Spleen (tissue), 13 donors: ENCODE results near the gene FOXM1. TPM values are rescaled to one million over a fixed set of nuclear protein-coding genes. Genes with fewer than 3 reads are reported as not detected.

Experiments
- DNase-seq: peaks from one replicate; pipeline ENCODE4 v3.0.0-alpha.2; 2020
- H3K27ac ChIP-seq, 8 donors: fragments of 200-600 bp; sonication (generic) in 7 of 8; 1 replicate in 4 of 8; 2 replicates in 4 of 8; pipeline versions ENCODE4 v1.5.0 to v1.8.0; 2016 to 2021; ENCODE audit warnings: inconsistent platforms in 4 of 8, mild to moderate bottlenecking in 4 of 8, moderate library complexity in 1 of 8
- H3K27me3 ChIP-seq, 7 donors: fragments of 200-600 bp; sonication (generic) in 6 of 7; replicated peaks in 1 of 7; 1 replicate in 4 of 7; 2 replicates in 3 of 7; pipeline versions ENCODE4 v1.5.0 to v1.8.0; 2016 to 2021; ENCODE audit warnings: inconsistent platforms in 3 of 7, mild to moderate bottlenecking in 1 of 7
- H3K36me3 ChIP-seq, 6 donors: fragments of 200-600 bp; sonication (generic) in 5 of 6; 1 replicate in 4 of 6; 2 replicates in 2 of 6; pipeline versions ENCODE4 v1.5.0 to v1.8.0; 2016 to 2021; ENCODE audit warnings: inconsistent platforms in 2 of 6
- H3K4me1 ChIP-seq, 6 donors: fragments of 200-600 bp; sonication (generic) in 5 of 6; 1 replicate in 3 of 6; 2 replicates in 3 of 6; pipeline versions ENCODE4 v1.5.0 to v1.8.0; 2016 to 2021; ENCODE audit warnings: inconsistent platforms in 3 of 6
- H3K4me3 ChIP-seq, 8 donors: fragments of 200-600 bp; sonication (generic) in 7 of 8; 1 replicate in 4 of 8; 2 replicates in 4 of 8; pipeline versions ENCODE4 v1.5.0 to v1.8.0; 2016 to 2021; ENCODE audit warnings: inconsistent platforms in 4 of 8, mild to moderate bottlenecking in 4 of 8, moderate library complexity in 2 of 8
- H3K9me3 ChIP-seq, 8 donors: fragments of 200-600 bp; sonication (generic) in 7 of 8; 1 replicate in 4 of 8; 2 replicates in 4 of 8; pipeline versions ENCODE4 v1.5.0 to v1.8.0; 2016 to 2021; ENCODE audit warnings: inconsistent platforms in 4 of 8
- CTCF ChIP-seq, 11 experiments: fragments of 200-600 bp in 7 of 11; fragments of 450-650 bp in 4 of 11; sonication (generic) in 4 of 11; IDR thresholded peaks in 8 of 11; conservative IDR thresholded peaks in 3 of 11; 1 replicate in 7 of 11; 2 replicates in 4 of 11; pipeline versions ENCODE4 v1.4.0 to v1.8.0; 2016 to 2021; ENCODE audit warnings: antibody characterized with exemption in 11 of 11, inconsistent platforms in 4 of 11, mild to moderate bottlenecking in 1 of 11
- POLR2A ChIP-seq, 3 donors: fragments of 450-650 bp; IDR thresholded peaks; one replicate each; pipeline ENCODE4 v1.5.1; 2017; ENCODE audit warnings: antibody characterized with exemption in 3 of 3, mild to moderate bottlenecking in 1 of 3
- POLR2AphosphoS5 ChIP-seq, 3 donors: sonication (generic); formaldehyde crosslinking; IDR thresholded peaks; one replicate each; pipeline ENCODE4 v1.5.1; 2017; ENCODE audit warnings: antibody characterized with exemption in 3 of 3
- WGBS, 5 donors: extraction: QIAGEN DNeasy Blood & Tissue Kit in 3 of 5; methylation state at CpG; one replicate each; pipeline versions ENCODE4 v1.1.5 to v1.1.7; 2013 to 2018; 5-methylcytosine and 5-hydroxymethylcytosine counted together
- intact Hi-C: fragments of 100-400 bp; cut with DNase I; formaldehyde crosslinking; loops from one replicate; pipeline ENCODE4 v1.15.0; 2023; ENCODE audit warnings: low total_unique reads
- long read RNA-seq, 2 donors: transcript quantifications; one replicate each; lab custom pipeline, GENCODE V29; 2026
- polyA plus RNA-seq, 3 donors: library from polyadenylated mRNA; stranded (reverse); fragments of 200-250 nt; gene quantifications; one replicate each; pipeline ENCODE4 v1.2.1, GENCODE V29; 2013
- total RNA-seq, 7 donors: library from RNA; depleted of rRNA in 3 of 7; stranded (reverse); fragments of >200 nt in 3 of 7; fragmentation: NEBNext Ultra II Directional in 4 of 7; extraction: Animal tissue kit (Norgen Biotek cat#: 25700) in 4 of 7; gene quantifications; one replicate each; pipeline versions ENCODE4 v1.1.0 to v1.2.1, GENCODE V29; 2016 to 2021
- donor health status: healthy with polysubstance abuse.
- donor health status: DM: no; HTN: no; CAD: no; lungs with moderate emphysema.
- donor health status: DM: no; HTN: no; CAD: no.
- donor health status: Bipolar disorder and iron deficiency.
- donor health status: healthy.
- donor health status: DM: no; HTN: no; CAD: no.
- donor health status: DM: yes; HTN: yes; CAD: no.

The FOXM1 gene
- total RNA-seq (10 to 100 TPM in 1 of 7 donors, 1 to 10 TPM in 6; 1.8 to 10.2 (median 7.2) TPM), polyA plus RNA-seq (1 to 10 TPM; 2.1 to 4.1 (median 3.7) TPM)
- long read RNA-seq, donor 1, partial matches to known transcripts = 0 of 2 reads
- long read RNA-seq, donor 1, other reads (novel, unspliced or antisense) = 0 of 2 reads
- long read RNA-seq, donor 2, partial matches to known transcripts = 0 of 1 reads
- long read RNA-seq, donor 2, other reads (novel, unspliced or antisense) = 0 of 1 reads

GRCh38 chr12:2877047-2877952 is at the start of gene FOXM1, which contains the start of gene RHNO1:
TSS of gene FOXM1 (minus strand) at chr12:2877174. CDS start at chr12:2874478, 2,696 bp downstream.
TSS of gene RHNO1 (plus strand) at chr12:2877223. CDS start at chr12:2885367, 8,144 bp downstream.
- peaks cover 0 to 14% (median 0%) of the 10 kb centered on the region in 6 donors for H3K36me3 ChIP-seq
- H3K4me3 ChIP-seq = peak within 1 kb of the TSS; percentile 71 to 96 (median 86)
- intact Hi-C loops = no loop called here
- no peaks in the 10 kb centered on the region for H3K9me3 ChIP-seq
- H3K4me1 ChIP-seq = peaks cover 19 to 52% (median 33%) of the 10 kb centered on the region in 6 donors
- peak; percentile 97 for DNase-seq
- peak within 1 kb of the TSS; percentile 91 to 98 (median 95) for H3K27ac ChIP-seq
- H3K27me3 ChIP-seq = no peaks in the 10 kb centered on the region
- TF ChIP-seq POLR2A (IDR thresholded peaks at IDR 0.05) = peak in 1 of 3 donors; percentile 44
- TF ChIP-seq POLR2AphosphoS5 (IDR thresholded peaks at IDR 0.05) = peak; percentile 92 to 97 (median 92)
- TF ChIP-seq CTCF (IDR thresholded peaks at IDR 0.05 in 8 of 11, conservative IDR thresholded peaks at IDR 0.05 in 3 of 11) = peak in 2 of 11 experiments; percentile 12 to 26
- 0 to 1% (median 1%) methylated on average over 36 to 70 of the region's 70 CpGs for WGBS, 5 donors

GRCh38 chr12:2925322-2925995 is 48.5 kb upstream of the FOXM1 start:
- intact Hi-C loops = no loop called here
- no peak for DNase-seq
- H3K36me3 ChIP-seq = peaks cover 0 to 100% (median 32%) of the 10 kb centered on the region in 6 donors
- no peaks in the 10 kb centered on the region for H3K9me3 ChIP-seq
- H3K4me1 ChIP-seq = no peaks in the 10 kb centered on the region
- TF ChIP-seq CTCF (IDR thresholded peaks at IDR 0.05 in 8 of 11, conservative IDR thresholded peaks at IDR 0.05 in 3 of 11) = no peak
- TF ChIP-seq POLR2A (IDR thresholded peaks at IDR 0.05) = no peak
- no peak for TF ChIP-seq POLR2AphosphoS5 (IDR thresholded peaks at IDR 0.05)
- no peaks in the 10 kb centered on the region for H3K27me3 ChIP-seq
- WGBS, 5 donors = 78 to 86% (median 80%) methylated on average over 6 of the region's 6 CpGs
- no peak overlapping the region for H3K4me3 ChIP-seq
- no peak overlapping the region for H3K27ac ChIP-seq

GRCh38 chr12:2924019-2924418 is 47.0 kb upstream of the FOXM1 start:
- no peaks in the 10 kb centered on the region for H3K27me3 ChIP-seq
- no peak overlapping the region for H3K27ac ChIP-seq
- TF ChIP-seq CTCF (IDR thresholded peaks at IDR 0.05 in 8 of 11, conservative IDR thresholded peaks at IDR 0.05 in 3 of 11) (no peak), POLR2AphosphoS5 (IDR thresholded peaks at IDR 0.05) (no peak), POLR2A (IDR thresholded peaks at IDR 0.05) (no peak)
- no peaks in the 10 kb centered on the region for H3K9me3 ChIP-seq
- no peaks in the 10 kb centered on the region for H3K4me1 ChIP-seq
- DNase-seq = no peak
- H3K36me3 ChIP-seq = peaks cover 0 to 85% (median 25%) of the 10 kb centered on the region in 6 donors
- intact Hi-C loops = no loop called here
- 92 to 99% (median 97%) methylated on average over 3 of the region's 3 CpGs for WGBS, 5 donors
- no peak overlapping the region for H3K4me3 ChIP-seq
